Loucy (cell line): ENCODE results near the gene TOR4A.

Experiments used
- EZH2phosphoT487 ChIP-seq: fragments of 200-600 bp; IDR thresholded peaks from 2 replicates; pipeline ENCODE4 v1.6.1; 2018; ENCODE audit warnings: antibody characterized with exemption, mild to moderate bottlenecking, moderate library complexity, borderline replicate concordance
- TF ChIP-seq, protein P1 (sequence below): fragments of 200-600 bp; sonication (generic); conservative IDR thresholded peaks from 2 replicates; pipeline ENCODE4 v1.5.1; 2014; ENCODE audit warnings: mild to moderate bottlenecking, antibody characterized with exemption, low read length

DNA sequence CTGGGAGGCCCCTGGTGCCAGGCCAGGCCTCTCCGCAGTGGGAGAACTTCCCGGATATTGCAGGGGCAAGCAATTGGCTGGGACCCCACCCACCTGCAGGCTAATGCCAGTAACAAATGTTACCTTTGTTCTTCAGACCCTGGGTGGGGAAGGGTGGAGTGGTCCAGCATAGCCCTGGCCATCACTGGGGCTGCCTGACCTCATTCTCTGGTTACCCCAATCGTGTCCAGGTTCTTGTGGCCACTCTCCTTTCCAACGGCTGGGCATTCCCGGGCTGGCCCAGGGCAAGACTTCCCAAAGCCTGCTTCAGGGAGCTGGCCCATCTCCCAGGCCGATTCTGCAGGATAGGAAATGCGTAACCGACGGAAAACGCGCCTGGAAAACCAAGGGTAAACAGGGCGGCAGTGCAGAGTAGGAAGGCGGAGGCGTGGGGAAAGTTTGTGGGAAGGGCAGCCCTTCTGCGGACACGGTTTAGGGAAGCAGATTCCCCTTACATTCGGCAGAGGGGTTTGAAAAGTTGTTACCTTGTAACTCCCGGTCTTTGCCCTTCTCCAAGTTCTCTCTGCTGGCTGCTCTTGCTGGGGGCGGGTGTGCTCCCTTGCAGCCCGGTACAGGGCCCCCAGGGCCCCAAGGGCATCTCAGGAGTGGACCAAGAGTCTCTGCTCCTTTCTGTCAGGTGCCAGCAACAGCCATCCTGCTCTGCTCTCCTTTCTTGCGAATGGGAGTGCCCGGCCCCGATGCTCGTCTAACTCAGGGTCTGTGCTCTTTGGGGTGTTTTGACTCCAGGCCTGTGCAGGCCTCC, 21.1 kb downstream of the TOR4A start:
- TF ChIP-seq, protein P1, sequence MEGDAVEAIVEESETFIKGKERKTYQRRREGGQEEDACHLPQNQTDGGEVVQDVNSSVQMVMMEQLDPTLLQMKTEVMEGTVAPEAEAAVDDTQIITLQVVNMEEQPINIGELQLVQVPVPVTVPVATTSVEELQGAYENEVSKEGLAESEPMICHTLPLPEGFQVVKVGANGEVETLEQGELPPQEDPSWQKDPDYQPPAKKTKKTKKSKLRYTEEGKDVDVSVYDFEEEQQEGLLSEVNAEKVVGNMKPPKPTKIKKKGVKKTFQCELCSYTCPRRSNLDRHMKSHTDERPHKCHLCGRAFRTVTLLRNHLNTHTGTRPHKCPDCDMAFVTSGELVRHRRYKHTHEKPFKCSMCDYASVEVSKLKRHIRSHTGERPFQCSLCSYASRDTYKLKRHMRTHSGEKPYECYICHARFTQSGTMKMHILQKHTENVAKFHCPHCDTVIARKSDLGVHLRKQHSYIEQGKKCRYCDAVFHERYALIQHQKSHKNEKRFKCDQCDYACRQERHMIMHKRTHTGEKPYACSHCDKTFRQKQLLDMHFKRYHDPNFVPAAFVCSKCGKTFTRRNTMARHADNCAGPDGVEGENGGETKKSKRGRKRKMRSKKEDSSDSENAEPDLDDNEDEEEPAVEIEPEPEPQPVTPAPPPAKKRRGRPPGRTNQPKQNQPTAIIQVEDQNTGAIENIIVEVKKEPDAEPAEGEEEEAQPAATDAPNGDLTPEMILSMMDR, result no peak
- no peak for TF ChIP-seq EZH2phosphoT487
